HepG2 (cell line): Measurements from ENCODE around the gene CDC42BPG.

Experiments used
- CAMTA2 ChIP-seq: sonication (generic); formaldehyde crosslinking; IDR thresholded peaks from 2 replicates; pipeline ENCODE4 v1.4.0; 2020; ENCODE audit warnings: mild to moderate bottlenecking, missing genetic modification reagents, borderline replicate concordance
- KIAA2018 ChIP-seq: sonication (generic); formaldehyde crosslinking; IDR thresholded peaks from 2 replicates; pipeline ENCODE4 v1.5.0; 2020; ENCODE audit warnings: mild to moderate bottlenecking, missing genetic modification reagents, borderline replicate concordance
- NR2F2 ChIP-seq: IDR thresholded peaks from 2 replicates; pipeline ENCODE4 v1.6.1; 2012; ENCODE audit warnings: low read depth, inconsistent platforms, borderline replicate concordance
- POLR2A ChIP-seq, 2 experiments: IDR thresholded peaks; 2 replicates each; pipeline ENCODE4 v1.6.1; 2011; ENCODE audit warnings: low read depth in 2 of 2, low read length in 2 of 2, mild to moderate bottlenecking in 1 of 2, moderate library complexity in 1 of 2; ENCODE audit not compliant: insufficient read depth in 1 of 2
- ZBTB10 ChIP-seq: sonication (generic); formaldehyde crosslinking; IDR thresholded peaks from 2 replicates; pipeline ENCODE4 v1.4.0; 2020; ENCODE audit warnings: missing genetic modification reagents, borderline replicate concordance
- ZNF24 ChIP-seq: fragments of 450-650 bp; IDR thresholded peaks from 2 replicates; pipeline ENCODE4 v1.6.1; 2017; ENCODE audit warnings: antibody characterized with exemption, mild to moderate bottlenecking
- TF ChIP-seq, protein P1 (sequence below): sonication (generic); formaldehyde crosslinking; IDR thresholded peaks from 2 replicates; pipeline ENCODE4 v1.4.0; 2020; ENCODE audit warnings: missing genetic modification reagents

DNA sequence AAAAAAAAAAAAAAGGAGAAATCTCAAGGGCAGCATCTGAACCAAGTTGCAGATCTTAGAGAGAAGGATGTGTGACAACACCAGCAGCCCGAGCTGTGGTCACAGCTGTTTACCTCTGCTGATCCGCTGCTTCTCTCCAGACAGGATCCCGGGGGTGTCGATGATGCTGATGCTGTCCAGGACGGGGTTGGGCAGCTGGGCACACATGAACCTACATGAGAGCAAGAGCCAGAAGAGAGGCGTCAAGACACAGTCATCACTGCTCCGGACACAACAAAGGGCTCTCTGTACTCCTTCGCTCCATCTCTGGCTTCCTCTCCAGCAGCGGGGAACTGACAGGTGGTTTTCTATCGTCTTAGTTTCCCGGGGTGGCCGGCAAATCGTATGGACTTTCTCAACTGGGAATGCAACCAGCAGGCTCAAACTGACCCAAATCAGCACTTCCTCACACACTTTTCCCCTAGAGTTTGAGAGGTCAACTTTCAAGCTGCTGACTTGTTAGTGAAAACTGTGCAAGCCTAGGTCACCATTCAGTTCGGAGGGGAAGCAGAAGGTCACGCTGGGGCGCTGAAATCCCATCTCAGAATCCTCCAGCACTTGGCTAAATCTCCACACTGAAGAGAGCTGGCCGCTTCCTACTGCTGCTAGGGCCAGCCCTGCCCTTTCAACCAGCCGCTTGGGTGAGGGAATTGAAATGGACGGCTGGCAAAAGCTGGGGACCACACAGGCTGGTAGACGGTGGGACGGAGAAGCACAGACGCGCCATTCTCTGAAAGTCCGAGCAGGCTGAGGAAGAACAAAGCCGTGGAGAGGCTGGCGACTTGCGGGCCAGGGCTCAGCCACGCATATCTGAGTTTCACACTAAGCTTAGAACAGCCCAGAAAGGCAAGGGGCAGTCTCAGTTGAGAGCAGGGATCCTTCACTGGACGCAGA lies 30.1 kb upstream of the CDC42BPG start:
- TF ChIP-seq ZNF24, result no peak
- no peak for TF ChIP-seq ZBTB10
- TF ChIP-seq KIAA2018 (CRISPR knock-in tag), result no peak
- TF ChIP-seq, protein P1, sequence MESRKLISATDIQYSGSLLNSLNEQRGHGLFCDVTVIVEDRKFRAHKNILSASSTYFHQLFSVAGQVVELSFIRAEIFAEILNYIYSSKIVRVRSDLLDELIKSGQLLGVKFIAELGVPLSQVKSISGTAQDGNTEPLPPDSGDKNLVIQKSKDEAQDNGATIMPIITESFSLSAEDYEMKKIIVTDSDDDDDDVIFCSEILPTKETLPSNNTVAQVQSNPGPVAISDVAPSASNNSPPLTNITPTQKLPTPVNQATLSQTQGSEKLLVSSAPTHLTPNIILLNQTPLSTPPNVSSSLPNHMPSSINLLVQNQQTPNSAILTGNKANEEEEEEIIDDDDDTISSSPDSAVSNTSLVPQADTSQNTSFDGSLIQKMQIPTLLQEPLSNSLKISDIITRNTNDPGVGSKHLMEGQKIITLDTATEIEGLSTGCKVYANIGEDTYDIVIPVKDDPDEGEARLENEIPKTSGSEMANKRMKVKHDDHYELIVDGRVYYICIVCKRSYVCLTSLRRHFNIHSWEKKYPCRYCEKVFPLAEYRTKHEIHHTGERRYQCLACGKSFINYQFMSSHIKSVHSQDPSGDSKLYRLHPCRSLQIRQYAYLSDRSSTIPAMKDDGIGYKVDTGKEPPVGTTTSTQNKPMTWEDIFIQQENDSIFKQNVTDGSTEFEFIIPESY (CRISPR knock-in tag), result no peak; the same call in 1 of the 2 replicates
- TF ChIP-seq POLR2A (IDR thresholded peaks at IDR 0.05; ENCODE audit: insufficient read depth in 1 of 2, low read depth in 2 of 2, low read length in 2 of 2), result no peak
- TF ChIP-seq CAMTA2 (CRISPR knock-in tag), result no peak
- no peak for TF ChIP-seq NR2F2
